GM06990 (cell line): ENCODE measurements around the gene VWA1.

Experiments used
- DNase-seq: peaks from one replicate; pipeline ENCODE4 v3.0.0-alpha.2; 2011; ENCODE audit not compliant: insufficient read length; ENCODE audit errors: extremely low read depth
- H3K27me3 ChIP-seq: replicated peaks from 2 replicates; pipeline ENCODE4 v1.6.0; 2011; ENCODE audit warnings: low read length; ENCODE audit not compliant: control insufficient read depth, insufficient read depth
- H3K36me3 ChIP-seq: 2 replicates; pipeline ENCODE4 v1.5.1; 2011; ENCODE audit warnings: low read length; ENCODE audit not compliant: control insufficient read depth, insufficient read depth
- H3K4me3 ChIP-seq: replicated peaks from 2 replicates; pipeline ENCODE4 v1.5.1; 2011; ENCODE audit warnings: low read depth, mild to moderate bottlenecking, control low read depth, low read length
- CTCF ChIP-seq: IDR thresholded peaks from 2 replicates; pipeline ENCODE4 v1.5.1; 2011; ENCODE audit warnings: low read length, control low read depth, mild to moderate bottlenecking, inconsistent platforms; ENCODE audit not compliant: insufficient read depth, poor library complexity, severe bottlenecking

The VWA1 gene

DNA sequence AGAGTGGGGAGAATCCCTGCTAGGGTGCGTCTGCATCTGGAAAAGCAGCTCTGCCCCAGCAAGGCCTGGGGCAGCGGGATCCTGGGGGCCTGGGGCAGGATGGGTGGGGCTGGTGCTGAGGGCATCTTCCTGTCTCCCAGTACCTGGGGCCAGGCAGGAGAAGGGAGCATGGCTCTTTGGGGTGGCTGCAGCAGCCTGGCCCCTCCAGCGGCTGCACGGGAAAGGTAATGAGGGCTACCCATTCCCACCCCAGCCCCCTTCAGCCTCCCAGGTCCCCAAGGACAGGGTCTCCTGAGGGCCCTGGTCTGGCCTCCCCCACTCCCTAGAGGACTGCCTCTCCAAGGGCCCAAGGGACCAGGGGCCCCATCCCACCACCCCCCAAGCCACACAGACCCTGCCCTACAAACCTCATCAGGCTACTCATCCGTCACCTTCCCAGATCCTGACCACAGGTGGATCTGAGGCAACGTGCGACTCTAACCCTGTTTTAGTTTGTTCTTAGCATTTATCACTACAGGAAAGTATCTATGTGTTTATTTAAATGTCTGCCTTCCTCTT, 13.5 kb upstream of the VWA1 start:
- no peaks in the 10 kb centered on the region for H3K27me3 ChIP-seq
- no peak for DNase-seq
- no peak overlapping the region for H3K4me3 ChIP-seq
- no peak for TF ChIP-seq CTCF
- no peaks in the 10 kb centered on the region for H3K36me3 ChIP-seq

GRCh38 chr1:1422465-1423244, 12.8 kb upstream of the VWA1 start:
- DNase-seq = no peak
- H3K36me3 ChIP-seq = no peaks in the 10 kb centered on the region
- no peak overlapping the region for H3K4me3 ChIP-seq
- no peak for TF ChIP-seq CTCF
- no peaks in the 10 kb centered on the region for H3K27me3 ChIP-seq

DNA sequence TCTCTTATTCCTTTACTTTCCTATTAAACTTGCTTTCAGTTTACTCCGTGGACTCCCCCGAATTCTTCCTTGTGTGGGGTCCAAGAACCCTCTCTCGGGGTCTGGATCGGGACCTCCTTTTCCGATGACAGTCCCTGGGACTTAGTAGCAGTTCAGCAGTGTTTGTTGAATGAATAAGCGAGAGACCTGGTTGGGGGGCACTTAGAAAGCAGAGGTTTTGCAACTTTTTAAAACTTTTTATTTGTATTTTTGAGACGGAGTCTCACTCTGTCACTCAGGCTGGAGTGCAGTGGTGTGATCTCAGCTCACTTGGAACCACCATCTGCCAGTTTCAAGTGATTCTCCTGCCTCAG, 12.3 kb upstream of the VWA1 start:
- no peak for DNase-seq
- H3K4me3 ChIP-seq = no peak overlapping the region
- no peaks in the 10 kb centered on the region for H3K36me3 ChIP-seq

GRCh38 chr1:1424707-1425106, 10.8 kb upstream of the VWA1 start:
- Histone ChIP-seq H3K36me3 (no peaks in the 10 kb centered on the region), H3K27me3 (no peaks in the 10 kb centered on the region), H3K4me3 (no peak overlapping the region)
- TF ChIP-seq CTCF = no peak
- no peak for DNase-seq

More for the DNA sequence above, 12.3 kb upstream of the VWA1 start:
- no peaks in the 10 kb centered on the region for H3K27me3 ChIP-seq
- TF ChIP-seq CTCF = no peak

GRCh38 chr1:1425426-1425752, 10.1 kb upstream of the VWA1 start:
- DNase-seq = no peak
- H3K4me3 ChIP-seq = no peak overlapping the region
- no peak for TF ChIP-seq CTCF
- no peaks in the 10 kb centered on the region for H3K27me3 ChIP-seq
- no peaks in the 10 kb centered on the region for H3K36me3 ChIP-seq
